Activated CD4-positive, alpha-beta T cell treated with anti-CD3 and anti-CD28 coated beads for 48 hours (primary cell): Measurements from ENCODE around the gene UROC1.

Experiments
- DNase-seq: peaks from one replicate; pipeline ENCODE4 v3.0.0-alpha.2; 2020

Gene UROC1

GRCh38 chr3:126456766-126457388 is 60.7 kb downstream of the UROC1 start:
- no peak for DNase-seq

GRCh38 chr3:126456211-126456610 is 61.4 kb downstream of the UROC1 start:
- DNase-seq: no peak

GRCh38 chr3:126454437-126455198 is 63.0 kb downstream of the UROC1 start:
- no peak for DNase-seq

- no peak for DNase-seq
Observed at GRCh38 chr3:126454025-126454424, 63.5 kb downstream of the UROC1 start.

- no peak for DNase-seq
Observed at GRCh38 chr3:126452213-126452612, 65.4 kb downstream of the UROC1 start.

- DNase-seq: no peak
Observed at GRCh38 chr3:126451511-126451910, 66.1 kb downstream of the UROC1 start.

- DNase-seq: no peak
Observed at GRCh38 chr3:126450744-126451143, 66.8 kb downstream of the UROC1 start.

GRCh38 chr3:126450219-126450618 is 67.4 kb downstream of the UROC1 start:
- DNase-seq: no peak

GRCh38 chr3:126449621-126450051 is 67.9 kb downstream of the UROC1 start:
- no peak for DNase-seq

- DNase-seq: no peak
Observed at GRCh38 chr3:126448893-126449180, 68.7 kb downstream of the UROC1 start.

- DNase-seq: no peak
Observed at GRCh38 chr3:126448136-126448892, 69.3 kb downstream of the UROC1 start.

GRCh38 chr3:126447456-126448106 is 70.0 kb downstream of the UROC1 start:
- DNase-seq: no peak

- no peak for DNase-seq
Observed at GRCh38 chr3:126446791-126447190, 70.8 kb downstream of the UROC1 start.

GRCh38 chr3:126446301-126446700 is 71.3 kb downstream of the UROC1 start:
- no peak for DNase-seq

- no peak for DNase-seq
Observed at GRCh38 chr3:126445506-126445905, 72.1 kb downstream of the UROC1 start.

- DNase-seq: no peak
Observed at GRCh38 chr3:126442856-126443242, 74.7 kb downstream of the UROC1 start.

GRCh38 chr3:126442094-126442855 is 75.3 kb downstream of the UROC1 start:
- no peak for DNase-seq

- no peak for DNase-seq
Observed at GRCh38 chr3:126441256-126441880, 76.2 kb downstream of the UROC1 start.

- DNase-seq: no peak
Observed at GRCh38 chr3:126440709-126440995, 76.9 kb downstream of the UROC1 start.

- DNase-seq: no peak
Observed at GRCh38 chr3:126439968-126440708, 77.4 kb downstream of the UROC1 start.

GRCh38 chr3:126439346-126439967 is 78.1 kb downstream of the UROC1 start:
- DNase-seq: no peak
